GM19372 (cell line): ENCODE results near the gene LRRC71.

Experiments
- ATAC-seq: cut with Tn5 transposase; IDR thresholded peaks from one replicate; pipeline ENCODE4 v1.9.1; 2021; ENCODE audit warnings: mild to moderate bottlenecking, low read depth, moderate library complexity; ENCODE audit not compliant: unreplicated experiment

LRRC71 gene

DNA sequence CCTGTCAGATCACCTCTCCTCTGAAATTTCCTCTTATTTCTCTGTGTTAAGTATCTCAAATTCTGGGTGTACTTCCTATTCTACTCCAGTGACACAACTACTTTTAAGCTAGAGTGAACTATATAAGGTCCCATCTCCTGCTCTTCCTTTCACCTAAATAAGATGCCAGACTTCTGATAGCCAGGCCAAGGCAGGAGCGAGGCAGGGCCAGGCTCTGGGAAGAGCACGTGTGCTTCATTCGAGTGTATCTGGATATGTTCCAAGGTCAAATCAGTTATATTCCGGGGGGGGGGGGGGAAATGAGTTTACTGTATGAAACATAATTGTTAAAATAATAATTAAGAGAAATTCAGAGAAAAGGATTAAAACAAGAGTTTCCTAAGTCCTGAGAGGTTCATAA, 60.1 kb downstream of the LRRC71 start:
- ATAC-seq = no peak
